B cell (primary cell): ENCODE measurements around the gene PHC2. TPM values are rescaled to one million over a fixed set of nuclear protein-coding genes. Genes with fewer than 3 reads are reported as not detected.

Experiments used
- ATAC-seq: fragments of 200-7000 bp; cut with Tn5 transposase; one replicate; pipeline ENCODE4 v1.10.0; 2021; ENCODE audit warnings: low read depth, mild to moderate bottlenecking, moderate number of reproducible peaks, moderate library complexity
- CTCF ChIA-PET: fragments of 350-600 bp; sonication (Branson Sonifier 250); formaldehyde crosslinking; loops from one replicate; lab custom pipeline; 2021; ENCODE audit warnings: antibody characterized with exemption, inconsistent platforms; lab: Charles Lee
- POLR2A ChIA-PET: fragments of 350-600 bp; sonication (Branson Sonifier 250); formaldehyde crosslinking; loops from one replicate; lab custom pipeline; 2021; ENCODE audit warnings: antibody characterized with exemption; lab: Charles Lee
- DNase-seq: peaks from one replicate; pipeline ENCODE4 v3.0.0; 2013
- H2AFZ ChIP-seq: 2 replicates; pipeline ENCODE4 v1.6.1; 2012; ENCODE audit warnings: mild to moderate bottlenecking, low read depth, low read length; ENCODE audit not compliant: insufficient read depth, poor library complexity, severe bottlenecking
- H3K27ac ChIP-seq, 2 donors: 1 replicate in 1 of 2; 2 replicates in 1 of 2; pipeline ENCODE4 v1.5.1; 2012 to 2013; ENCODE audit warnings: low read length in 2 of 2, mild to moderate bottlenecking in 2 of 2, moderate library complexity in 1 of 2
- H3K27me3 ChIP-seq, 4 experiments: fragments of 200-600 bp in 1 of 4; sonication (generic) in 1 of 4; replicated peaks in 1 of 4; 1 replicate in 2 of 4; 2 replicates in 2 of 4; pipeline versions ENCODE4 v1.6.1 to v1.7.0; 2013 to 2016; ENCODE audit warnings: low read length in 3 of 4, mild to moderate bottlenecking in 2 of 4, mixed read lengths in 1 of 4, moderate library complexity in 1 of 4; ENCODE audit not compliant: insufficient read depth in 4 of 4, control insufficient read depth in 3 of 4; ENCODE audit errors: control extremely low read depth in 1 of 4
- H3K36me3 ChIP-seq, 2 experiments: replicated peaks in 1 of 2; 1 replicate in 1 of 2; 2 replicates in 1 of 2; pipeline versions ENCODE4 v1.6.1 to v1.7.1; 2013; ENCODE audit warnings: low read length in 1 of 2; ENCODE audit not compliant: insufficient read depth in 2 of 2, control insufficient read depth in 1 of 2; ENCODE audit errors: control extremely low read depth in 1 of 2, extremely low read depth in 1 of 2
- H3K4me1 ChIP-seq, 2 donors: fragments of 200-600 bp in 1 of 2; sonication (generic) in 1 of 2; 1 replicate in 1 of 2; 2 replicates in 1 of 2; pipeline versions ENCODE4 v1.5.1 to v1.6.1; 2013 to 2017; ENCODE audit warnings: low read length in 2 of 2; ENCODE audit not compliant: control insufficient read depth in 2 of 2, insufficient read depth in 2 of 2
- H3K4me2 ChIP-seq: replicated peaks from 2 replicates; pipeline ENCODE3; 2012; ENCODE audit warnings: mild to moderate bottlenecking, low read depth, low read length; ENCODE audit not compliant: poor library complexity, severe bottlenecking
- H3K4me3 ChIP-seq, 5 experiments: fragments of 200-600 bp in 1 of 5; sonication (generic) in 1 of 5; 1 replicate in 3 of 5; 2 replicates in 2 of 5; pipeline versions ENCODE4 v1.5.1 to v1.7.0; 2011 to 2016; ENCODE audit warnings: low read length in 4 of 5, mild to moderate bottlenecking in 4 of 5, low read depth in 2 of 5, control low read depth in 1 of 5, moderate library complexity in 1 of 5; ENCODE audit not compliant: insufficient read depth in 1 of 5; ENCODE audit errors: control extremely low read depth in 1 of 5, extremely low read depth in 1 of 5
- H3K79me2 ChIP-seq: fragments of 200-600 bp; sonication (generic); one replicate; pipeline ENCODE4 v1.6.0; 2016; ENCODE audit warnings: low read length; ENCODE audit not compliant: control insufficient read depth, insufficient read depth
- H3K9ac ChIP-seq: fragments of 200-600 bp; sonication (generic); 2 replicates; pipeline ENCODE4 v1.6.1; 2017; ENCODE audit warnings: mild to moderate bottlenecking, low read length, moderate library complexity
- H3K9me3 ChIP-seq, 3 donors: one replicate each; pipeline versions ENCODE4 v1.6.1 to v1.7.1; 2013; ENCODE audit warnings: low read length in 2 of 3; ENCODE audit not compliant: control insufficient read depth in 2 of 3, insufficient read depth in 1 of 3; ENCODE audit errors: control extremely low read depth in 1 of 3
- H4K20me1 ChIP-seq: 2 replicates; pipeline ENCODE4 v1.6.0; 2012; ENCODE audit warnings: mild to moderate bottlenecking, low read length; ENCODE audit not compliant: insufficient read depth, control insufficient read depth, poor library complexity, severe bottlenecking
- H3K27ac Mint-ChIP-seq: one replicate; pipeline ENCODE4 v1.8.0; 2021; ENCODE audit warnings: mixed read lengths
- H3K27me3 Mint-ChIP-seq: one replicate; pipeline ENCODE4 v1.8.0; 2021; ENCODE audit warnings: mixed read lengths
- H3K4me1 Mint-ChIP-seq: one replicate; pipeline ENCODE4 v1.8.0; 2021; ENCODE audit warnings: mixed read lengths
- H3K4me3 Mint-ChIP-seq: one replicate; pipeline ENCODE4 v1.8.0; 2021; ENCODE audit warnings: mixed read lengths
- H3K9me3 Mint-ChIP-seq: one replicate; pipeline ENCODE4 v1.8.0; 2022; ENCODE audit warnings: mixed read lengths; ENCODE audit not compliant: insufficient read depth
- CTCF ChIP-seq: fragments of 200-600 bp; IDR thresholded peaks from one replicate; pipeline ENCODE4 v1.8.0; 2022; ENCODE audit warnings: antibody characterized with exemption, mild to moderate bottlenecking
- EZH2 ChIP-seq: IDR thresholded peaks from 2 replicates; pipeline ENCODE4 v1.6.1; 2012; ENCODE audit warnings: borderline replicate concordance, low read depth, mild to moderate bottlenecking, moderate library complexity, low read length; ENCODE audit not compliant: insufficient read depth, poor library complexity, severe bottlenecking
- WGBS: methylation state at CpG from one replicate; pipeline ENCODE4 v1.1.5; 2013; ENCODE audit warnings: missing lambda C conversion rate; ENCODE audit not compliant: insufficient coverage; 5-methylcytosine and 5-hydroxymethylcytosine counted together
- intact Hi-C: fragments of 100-400 bp; cut with micrococcal nuclease; formaldehyde crosslinking; loops from one replicate; pipeline ENCODE4 v1.10.0; 2022
- polyA plus RNA-seq: library from polyadenylated mRNA; depleted of rRNA; stranded (reverse); fragments of >200 nt; gene quantifications from 2 replicates; pipeline ENCODE4 v1.2.3, GENCODE V29; 2012
- total RNA-seq, 2 donors: library from RNA; stranded (reverse); fragments of 120-200 nt in 1 of 2; gene quantifications; 1 replicate in 1 of 2; 2 replicates in 1 of 2; pipeline versions ENCODE4 v1.2.3 to v1.2.4, GENCODE V29; 2013 to 2022

The PHC2 gene
- total and polyA plus RNA-seq, 2 donors (not counting 1 experiment from before 2014, with no cell fraction given) = 23.1 to 23.4 TPM

- Histone ChIP-seq H3K4me3 (no peak overlapping the region), H3K36me3 (no peaks in the 10 kb centered on the region), H3K9ac (no peak overlapping the region), H4K20me1 (no peaks in the 10 kb centered on the region), H3K4me2 (peak overlapping the region; percentile 37), H3K79me2 (no peaks in the 10 kb centered on the region), H3K9me3 (no peaks in the 10 kb centered on the region), H3K27ac (no peak overlapping the region), H3K27me3 (no peaks in the 10 kb centered on the region), H3K4me1 (peaks cover 38 to 42% of the 10 kb centered on the region in 2 donors), H2AFZ (no peak overlapping the region)
- 93% methylated on average over 3 of the region's 8 CpGs for WGBS
- POLR2A ChIA-PET = interaction anchor here (0.7 kb wide), 1 partner anchor 1005 kb away, joined by 6 read pairs; no protein-coding TSS in a partner anchor
- no peaks in the 10 kb centered on the region for H3K9me3 Mint-ChIP-seq
- intact Hi-C loops = no loop called here
- peaks cover 44% of the 10 kb centered on the region for H3K4me1 Mint-ChIP-seq
- H3K4me3 Mint-ChIP-seq = no peak overlapping the region
- TF ChIP-seq CTCF (no peak), EZH2 (no peak)
- H3K27me3 Mint-ChIP-seq = no peaks in the 10 kb centered on the region
- no peak overlapping the region for H3K27ac Mint-ChIP-seq
- CTCF ChIA-PET = interaction anchor here (1.0 to 1.3 kb wide), 3 partner anchors 9 to 167 kb away, joined by 4 to 5 read pairs (median 4); no protein-coding TSS in a partner anchor
- DNase-seq (no peak), ATAC-seq (no peak)
These were observed 31.7 kb upstream of the PHC2 start for GRCh38 chr1:33462405-33463164.
